GM19397 (cell line): Measurements from ENCODE around the gene TMPRSS2.

Source experiments
- ATAC-seq: cut with Tn5 transposase; IDR thresholded peaks from one replicate; pipeline ENCODE4 v1.9.1; 2021; ENCODE audit warnings: mild to moderate bottlenecking, moderate library complexity; ENCODE audit not compliant: unreplicated experiment

TMPRSS2 gene

GRCh38 chr21:41451753-41452676, 55.9 kb downstream of the TMPRSS2 start:
- ATAC-seq, result no peak

- ATAC-seq, result no peak
Measured at GRCh38 chr21:41449613-41450012, 58.3 kb downstream of the TMPRSS2 start.

GRCh38 chr21:41447356-41447755, 60.6 kb downstream of the TMPRSS2 start:
- no peak for ATAC-seq

GRCh38 chr21:41446586-41446985, 61.4 kb downstream of the TMPRSS2 start:
- ATAC-seq, result no peak

- ATAC-seq, result no peak
Measured at GRCh38 chr21:41445465-41445862, 62.5 kb downstream of the TMPRSS2 start.

GRCh38 chr21:41444703-41445464, 63.1 kb downstream of the TMPRSS2 start:
- ATAC-seq, result no peak

- no peak for ATAC-seq
Measured at GRCh38 chr21:41443562-41443961, 64.4 kb downstream of the TMPRSS2 start.

GRCh38 chr21:41442481-41443186, 65.3 kb downstream of the TMPRSS2 start:
- ATAC-seq, result no peak

- no peak for ATAC-seq
Measured at GRCh38 chr21:41441546-41441945, 66.4 kb downstream of the TMPRSS2 start.

- ATAC-seq, result no peak
Measured at GRCh38 chr21:41439248-41439647, 68.7 kb downstream of the TMPRSS2 start.

- ATAC-seq, result no peak
Measured at GRCh38 chr21:41438425-41439113, 69.4 kb downstream of the TMPRSS2 start.

GRCh38 chr21:41437729-41438128, 70.2 kb downstream of the TMPRSS2 start:
- ATAC-seq, result no peak

- no peak for ATAC-seq
Measured at GRCh38 chr21:41435706-41436105, 72.3 kb downstream of the TMPRSS2 start.

GRCh38 chr21:41433566-41433965, 74.4 kb downstream of the TMPRSS2 start:
- no peak for ATAC-seq

GRCh38 chr21:41432562-41433460, 75.1 kb downstream of the TMPRSS2 start:
- no peak for ATAC-seq

GRCh38 chr21:41431788-41432548, 76.0 kb downstream of the TMPRSS2 start:
- ATAC-seq, result peak; percentile 79

GRCh38 chr21:41429925-41430491, 78.0 kb downstream of the TMPRSS2 start:
- no peak for ATAC-seq

GRCh38 chr21:41429305-41429704, 78.7 kb downstream of the TMPRSS2 start:
- ATAC-seq, result no peak

- no peak for ATAC-seq
Measured at GRCh38 chr21:41428847-41429246, 79.1 kb downstream of the TMPRSS2 start.
